ENCODE results near the gene UBXN10.

DNA sequence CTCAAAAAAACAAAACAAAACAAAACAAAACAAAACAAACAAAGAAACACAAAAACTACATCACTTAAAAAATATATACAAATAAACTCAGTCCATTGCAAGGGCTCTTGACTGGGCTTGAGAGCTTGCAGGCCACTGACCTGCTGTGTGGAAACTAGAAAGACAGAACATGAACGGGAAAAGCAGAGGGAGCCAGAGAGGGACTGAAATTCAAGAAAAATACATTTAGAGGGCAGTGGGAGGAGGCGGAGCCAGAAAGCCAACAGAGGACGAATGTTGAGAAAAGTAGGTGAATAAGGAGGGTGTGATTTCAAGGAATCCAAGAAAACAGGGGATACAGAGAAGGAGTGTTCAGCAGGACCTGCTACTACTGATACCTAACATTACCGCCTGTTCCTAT, 41.8 kb downstream of the UBXN10 start:
- TF ChIP-seq, protein P1, sequence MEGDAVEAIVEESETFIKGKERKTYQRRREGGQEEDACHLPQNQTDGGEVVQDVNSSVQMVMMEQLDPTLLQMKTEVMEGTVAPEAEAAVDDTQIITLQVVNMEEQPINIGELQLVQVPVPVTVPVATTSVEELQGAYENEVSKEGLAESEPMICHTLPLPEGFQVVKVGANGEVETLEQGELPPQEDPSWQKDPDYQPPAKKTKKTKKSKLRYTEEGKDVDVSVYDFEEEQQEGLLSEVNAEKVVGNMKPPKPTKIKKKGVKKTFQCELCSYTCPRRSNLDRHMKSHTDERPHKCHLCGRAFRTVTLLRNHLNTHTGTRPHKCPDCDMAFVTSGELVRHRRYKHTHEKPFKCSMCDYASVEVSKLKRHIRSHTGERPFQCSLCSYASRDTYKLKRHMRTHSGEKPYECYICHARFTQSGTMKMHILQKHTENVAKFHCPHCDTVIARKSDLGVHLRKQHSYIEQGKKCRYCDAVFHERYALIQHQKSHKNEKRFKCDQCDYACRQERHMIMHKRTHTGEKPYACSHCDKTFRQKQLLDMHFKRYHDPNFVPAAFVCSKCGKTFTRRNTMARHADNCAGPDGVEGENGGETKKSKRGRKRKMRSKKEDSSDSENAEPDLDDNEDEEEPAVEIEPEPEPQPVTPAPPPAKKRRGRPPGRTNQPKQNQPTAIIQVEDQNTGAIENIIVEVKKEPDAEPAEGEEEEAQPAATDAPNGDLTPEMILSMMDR (IDR thresholded peaks at IDR 0.05; ENCODE audit: insufficient read depth, low read depth, low read length): no peak
- TF ChIP-seq EZH2 (IDR thresholded peaks at IDR 0.05; ENCODE audit: insufficient read depth, low read length): no peak

Measured in astrocyte (in vitro differentiated cells and primary cell).